Erythroblast (primary cell): Measurements from ENCODE around the gene RAB11FIP4.
"Not testable (repeated sequence)": the region's sequence is repeated elsewhere in the genome, so short reads cannot be mapped to it uniquely, and the experiment has no call there.

Experiments
- DNase-seq, 2 experiments: peaks; one replicate each; lab custom pipeline; 2025; lab: John Stamatoyannopoulos, UW
- GATA1 ChIP-seq: IDR thresholded peaks from 2 replicates; pipeline ENCODE4 v1.6.1; 2011; ENCODE audit warnings: low read depth, mild to moderate bottlenecking, control low read depth, low read length, moderate library complexity
- POLR2A ChIP-seq: IDR thresholded peaks from 2 replicates; pipeline ENCODE4 v1.6.1; 2011; ENCODE audit warnings: mild to moderate bottlenecking, low read length

The RAB11FIP4 gene

GRCh38 chr17:31379597-31380205, 11.8 kb upstream of the RAB11FIP4 start:
- DNase-seq: no peak
- no peak for TF ChIP-seq POLR2A

GRCh38 chr17:31381165-31381668, 10.3 kb upstream of the RAB11FIP4 start:
- no peak for TF ChIP-seq GATA1
- no peak for TF ChIP-seq POLR2A
- no peak for DNase-seq

GRCh38 chr17:31382668-31383275, 8.7 kb upstream of the RAB11FIP4 start:
- not testable (repeated sequence) for DNase-seq

- DNase-seq: not testable (repeated sequence)
Measured at GRCh38 chr17:31383488-31383887, 8.0 kb upstream of the RAB11FIP4 start.

- no peak for DNase-seq
- no peak for TF ChIP-seq GATA1
- TF ChIP-seq POLR2A: no peak
Measured at GRCh38 chr17:31385428-31386285, 5.8 kb upstream of the RAB11FIP4 start.

GRCh38 chr17:31386542-31387075, 4.9 kb upstream of the RAB11FIP4 start:
- no peak for DNase-seq
- TF ChIP-seq GATA1: no peak
- no peak for TF ChIP-seq POLR2A

- no peak for DNase-seq
- TF ChIP-seq GATA1 (no peak), POLR2A (no peak)
Measured at GRCh38 chr17:31387438-31387837, 4.0 kb upstream of the RAB11FIP4 start.

GRCh38 chr17:31388351-31388750, 3.1 kb upstream of the RAB11FIP4 start:
- TF ChIP-seq POLR2A (no peak), GATA1 (no peak)
- DNase-seq: no peak

GRCh38 chr17:31388770-31389656, 2.5 kb upstream of the RAB11FIP4 start:
- no peak for TF ChIP-seq POLR2A
- TF ChIP-seq GATA1: no peak
- DNase-seq: peak; percentile 17 to 42

- no peak for DNase-seq
Measured at GRCh38 chr17:31389657-31390381, 1.7 kb upstream of the RAB11FIP4 start.

GRCh38 chr17:31390426-31390747, 1.1 kb upstream of the RAB11FIP4 start:
- TF ChIP-seq POLR2A: no peak
- TF ChIP-seq GATA1: no peak
- DNase-seq: no peak

More at GRCh38 chr17:31389657-31390381, 1.7 kb upstream of the RAB11FIP4 start:
- TF ChIP-seq GATA1 (no peak), POLR2A (no peak)

- DNase-seq: no peak
- no peak for TF ChIP-seq POLR2A
- no peak for TF ChIP-seq GATA1
Measured at GRCh38 chr17:31390748-31391495, 553 bp upstream of the RAB11FIP4 start.
